Mesendoderm (in vitro differentiated cells): ENCODE measurements around the gene DNAH8.
"Not testable (repeated sequence)": the region's sequence is repeated elsewhere in the genome, so short reads cannot be mapped to it uniquely, and the experiment has no call there.

ENCODE experiments used
- DNase-seq: peaks from one replicate; pipeline ENCODE4 v3.0.0; 2013
- H2AK5ac ChIP-seq: 2 replicates; pipeline ENCODE4 v1.6.1; 2013; ENCODE audit warnings: low read length, inconsistent platforms
- H2BK120ac ChIP-seq: 2 replicates; pipeline ENCODE4 v1.6.1; 2013; ENCODE audit warnings: low read depth, mild to moderate bottlenecking, low read length, moderate library complexity, mixed read lengths
- H2BK15ac ChIP-seq: replicated peaks from 2 replicates; pipeline ENCODE4 v1.6.1; 2013; ENCODE audit warnings: low read depth, mild to moderate bottlenecking, moderate library complexity
- H2BK5ac ChIP-seq: 2 replicates; pipeline ENCODE4 v1.6.1; 2013; ENCODE audit warnings: low read length, inconsistent platforms
- H3K18ac ChIP-seq: 2 replicates; pipeline ENCODE4 v1.6.1; 2013; ENCODE audit warnings: mild to moderate bottlenecking, low read length, mixed read lengths
- H3K23ac ChIP-seq: one replicate; pipeline ENCODE4 v1.6.1; 2013; ENCODE audit warnings: low read length
- H3K27ac ChIP-seq: 2 replicates; pipeline ENCODE4 v1.5.1; 2013; ENCODE audit warnings: low read depth, mild to moderate bottlenecking, inconsistent platforms, low read length, moderate library complexity
- H3K27me3 ChIP-seq: 2 replicates; pipeline ENCODE4 v1.6.1; 2013; ENCODE audit warnings: low read length, control low read depth, mild to moderate bottlenecking, inconsistent platforms; ENCODE audit not compliant: insufficient read depth, poor library complexity
- H3K36me3 ChIP-seq: 2 replicates; pipeline ENCODE4 v1.6.1; 2013; ENCODE audit warnings: low read length, inconsistent platforms; ENCODE audit not compliant: control insufficient read depth, insufficient read depth
- H3K4ac ChIP-seq: one replicate; pipeline ENCODE4 v1.6.1; 2013; ENCODE audit warnings: low read depth, mild to moderate bottlenecking, low read length, moderate library complexity
- H3K4me1 ChIP-seq: 2 replicates; pipeline ENCODE4 v1.6.1; 2013; ENCODE audit warnings: low read depth, low read length, inconsistent platforms; ENCODE audit not compliant: control insufficient read depth
- H3K4me2 ChIP-seq: 2 replicates; pipeline ENCODE4 v1.6.1; 2013; ENCODE audit warnings: low read length
- H3K4me3 ChIP-seq: 2 replicates; pipeline ENCODE4 v1.5.1; 2013; ENCODE audit warnings: mild to moderate bottlenecking, low read length
- H3K56ac ChIP-seq: one replicate; pipeline ENCODE4 v1.6.1; 2013; ENCODE audit warnings: low read length
- H3K79me1 ChIP-seq: 2 replicates; pipeline ENCODE4 v1.6.1; 2013; ENCODE audit warnings: low read length, inconsistent platforms
- H3K79me2 ChIP-seq: 2 replicates; pipeline ENCODE4 v1.6.1; 2013; ENCODE audit warnings: mild to moderate bottlenecking, low read length; ENCODE audit not compliant: control insufficient read depth, insufficient read depth
- H3K9ac ChIP-seq: 2 replicates; pipeline ENCODE4 v1.6.1; 2013; ENCODE audit warnings: low read length, inconsistent platforms
- H4K5ac ChIP-seq: one replicate; pipeline ENCODE4 v1.6.1; 2013; ENCODE audit warnings: low read length
- H4K8ac ChIP-seq: one replicate; pipeline ENCODE4 v1.6.1; 2013; ENCODE audit warnings: low read depth, mild to moderate bottlenecking, control low read depth, low read length, moderate library complexity
- WGBS: extraction: QIAGEN DNeasy Blood & Tissue Kit; methylation state at CpG from one replicate; pipeline ENCODE4 v1.1.7; 2013; ENCODE audit warnings: low lambda C conversion rate, missing lambda C conversion rate; ENCODE audit not compliant: insufficient coverage; ENCODE audit errors: extremely low coverage; 5-methylcytosine and 5-hydroxymethylcytosine counted together

The DNAH8 gene

DNA sequence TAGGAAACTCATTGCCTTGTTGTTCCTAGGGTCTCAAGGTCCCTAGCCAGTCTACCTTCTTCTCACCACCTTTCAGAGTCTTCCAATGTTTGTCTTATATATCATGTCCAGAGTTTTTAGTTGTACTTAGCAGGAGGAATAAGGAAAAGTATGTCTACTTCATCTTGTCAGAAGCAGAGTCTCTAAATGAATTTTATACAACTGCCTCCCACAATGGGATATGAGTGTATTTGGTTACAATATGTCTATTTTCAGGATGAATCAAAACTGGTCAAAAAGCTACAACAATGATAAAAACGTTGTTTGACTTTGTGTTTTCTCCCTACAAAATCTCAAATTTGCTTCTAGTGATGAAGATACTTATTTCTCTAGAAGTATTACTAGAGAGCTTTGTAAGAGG lies 19.2 kb upstream of the DNAH8 start:
- Histone ChIP-seq H3K27ac (no peak overlapping the region), H3K56ac (no peak overlapping the region), H4K5ac (no peak overlapping the region), H2AK5ac (no peak overlapping the region), H2BK120ac (no peak overlapping the region), H3K18ac (no peak overlapping the region), H3K4me2 (no peak overlapping the region), H3K4me3 (no peak overlapping the region), H3K79me1 (peaks cover 16% of the 10 kb centered on the region), H3K27me3 (no peaks in the 10 kb centered on the region), H2BK15ac (no peak overlapping the region), H4K8ac (no peak overlapping the region), H3K36me3 (peaks cover 2% of the 10 kb centered on the region), H3K79me2 (peaks cover 34% of the 10 kb centered on the region), H3K4ac (no peak overlapping the region), H3K23ac (no peak overlapping the region), H3K4me1 (no peaks in the 10 kb centered on the region), H3K9ac (no peak overlapping the region), H2BK5ac (no peak overlapping the region)
- WGBS, result no CpG with 5 or more reads among the region's 1 CpG
- no peak for DNase-seq

DNA sequence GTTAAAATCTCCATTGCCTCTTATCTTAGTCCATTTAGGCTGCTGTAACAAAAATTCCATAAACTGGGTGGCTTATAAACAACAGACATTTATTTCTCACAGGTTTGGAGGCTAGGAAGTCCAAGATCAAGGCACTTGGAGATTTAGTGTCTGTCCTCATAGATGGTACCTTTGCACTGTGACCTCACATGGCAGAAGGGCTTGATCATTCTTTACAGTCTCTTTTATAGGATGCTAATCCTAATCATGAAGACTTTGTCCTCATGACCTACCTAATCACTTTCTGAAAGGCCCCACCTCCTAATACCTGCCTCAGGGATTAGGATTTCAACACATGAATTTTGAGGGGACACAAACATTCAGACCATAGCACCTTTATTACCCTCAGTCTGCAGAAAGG lies 18.8 kb upstream of the DNAH8 start:
- Histone ChIP-seq H2BK15ac (no peak overlapping the region), H3K4me3 (no peak overlapping the region), H4K8ac (no peak overlapping the region), H3K4me2 (no peak overlapping the region), H3K27me3 (no peaks in the 10 kb centered on the region), H3K4ac (no peak overlapping the region), H4K5ac (no peak overlapping the region), H2BK120ac (no peak overlapping the region), H3K79me2 (peaks cover 35% of the 10 kb centered on the region), H3K56ac (no peak overlapping the region), H3K9ac (no peak overlapping the region), H3K23ac (no peak overlapping the region), H2BK5ac (no peak overlapping the region), H3K18ac (no peak overlapping the region), H3K27ac (no peak overlapping the region), H3K4me1 (no peaks in the 10 kb centered on the region), H2AK5ac (no peak overlapping the region), H3K36me3 (peaks cover 2% of the 10 kb centered on the region), H3K79me1 (peaks cover 16% of the 10 kb centered on the region)
- DNase-seq, result no peak

DNA sequence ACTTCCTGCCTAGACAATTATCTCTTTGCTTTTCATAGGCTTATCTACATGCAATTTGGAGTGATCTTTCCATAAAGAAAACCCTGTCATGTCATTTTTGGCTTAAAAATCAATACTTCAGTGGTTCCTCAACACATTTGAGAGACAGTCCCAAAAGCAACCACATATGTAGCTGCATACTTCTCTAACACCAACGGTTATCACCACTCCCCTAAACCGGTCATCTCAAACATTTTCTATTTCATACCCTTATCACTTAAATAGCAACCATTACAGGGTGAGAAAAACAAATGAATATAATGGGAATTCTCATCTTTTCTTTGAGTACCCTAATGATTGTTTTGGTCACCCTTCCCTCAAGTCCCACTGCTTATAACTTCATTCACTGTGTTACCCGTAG lies 17.3 kb upstream of the DNAH8 start:
- Histone ChIP-seq H3K18ac (no peak overlapping the region), H4K8ac (no peak overlapping the region), H3K23ac (no peak overlapping the region), H3K4ac (no peak overlapping the region), H3K4me1 (no peaks in the 10 kb centered on the region), H2BK5ac (no peak overlapping the region), H3K4me3 (no peak overlapping the region), H3K56ac (no peak overlapping the region), H2AK5ac (no peak overlapping the region), H3K9ac (no peak overlapping the region), H3K27me3 (no peaks in the 10 kb centered on the region), H3K36me3 (peaks cover 2% of the 10 kb centered on the region), H2BK120ac (no peak overlapping the region), H3K79me2 (peaks cover 42% of the 10 kb centered on the region), H2BK15ac (no peak overlapping the region), H4K5ac (no peak overlapping the region), H3K79me1 (peaks cover 20% of the 10 kb centered on the region), H3K27ac (no peak overlapping the region), H3K4me2 (no peak overlapping the region)
- WGBS, result 100% methylated on average over 2 of the region's 3 CpGs
- no peak for DNase-seq

DNA sequence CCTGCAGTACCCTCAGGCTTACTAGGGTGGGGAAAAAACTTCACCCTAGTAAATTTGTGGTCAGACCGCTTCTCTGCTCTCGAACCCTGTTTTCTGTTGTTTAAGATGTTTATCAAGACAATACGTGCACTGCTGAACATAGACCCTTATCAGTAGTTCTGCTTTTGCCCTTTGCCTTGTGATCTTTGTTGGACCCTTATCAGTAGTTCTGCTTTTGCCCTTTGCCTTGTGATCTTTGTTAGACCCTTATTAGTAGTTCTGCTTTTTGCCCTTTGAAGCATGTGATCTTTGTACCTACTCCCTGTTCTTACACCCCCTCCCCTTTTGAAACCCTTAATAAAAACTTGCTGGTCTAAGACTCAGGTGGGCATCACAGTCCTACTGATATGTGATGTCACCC lies 15.4 kb upstream of the DNAH8 start:
- not testable (repeated sequence) for H3K4ac ChIP-seq, H2BK5ac ChIP-seq, H3K27ac ChIP-seq, H3K23ac ChIP-seq, H4K8ac ChIP-seq, H2AK5ac ChIP-seq, H3K9ac ChIP-seq, DNase-seq, H3K36me3 ChIP-seq, H3K27me3 ChIP-seq, H3K4me1 ChIP-seq, H2BK15ac ChIP-seq, H3K4me3 ChIP-seq, H3K18ac ChIP-seq, H2BK120ac ChIP-seq, H3K56ac ChIP-seq, H3K4me2 ChIP-seq, H4K5ac ChIP-seq
- Histone ChIP-seq H3K79me2 (peaks cover 42% of the 10 kb centered on the region), H3K79me1 (peaks cover 20% of the 10 kb centered on the region)
- no CpG with 5 or more reads among the region's 3 CpGs for WGBS

DNA sequence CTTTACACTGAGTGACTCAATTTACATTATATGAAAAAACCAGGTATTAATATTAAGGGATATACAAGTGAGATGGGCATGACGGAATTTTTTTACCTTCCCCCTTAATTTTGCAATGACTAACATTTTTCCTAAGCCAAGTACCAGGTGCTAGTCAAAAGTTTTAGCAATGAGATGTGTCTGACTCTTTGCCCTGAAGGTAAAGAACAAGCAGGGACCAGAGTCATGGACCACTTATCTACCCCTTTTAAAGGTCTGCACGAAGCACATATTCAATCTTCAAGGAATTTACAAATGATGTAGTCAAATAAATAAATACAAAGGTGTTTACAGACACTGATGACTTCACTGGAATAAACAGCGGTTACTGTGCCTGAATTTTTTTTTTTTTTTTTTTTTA lies 13.6 kb upstream of the DNAH8 start:
- no peak overlapping the region for H2BK120ac ChIP-seq
- H3K4me2 ChIP-seq, result no peak overlapping the region
- H3K27ac ChIP-seq, result no peak overlapping the region
- no peak overlapping the region for H3K56ac ChIP-seq
- WGBS, result no CpG with 5 or more reads among the region's 3 CpGs
- no peak overlapping the region for H4K5ac ChIP-seq
- H3K9ac ChIP-seq, result no peak overlapping the region
- H3K18ac ChIP-seq, result no peak overlapping the region
- H3K23ac ChIP-seq, result no peak overlapping the region
- H3K4me1 ChIP-seq, result no peaks in the 10 kb centered on the region
- DNase-seq, result no peak
- no peak overlapping the region for H3K4me3 ChIP-seq
- H3K36me3 ChIP-seq, result peaks cover 2% of the 10 kb centered on the region
- no peak overlapping the region for H3K4ac ChIP-seq
- H2AK5ac ChIP-seq, result no peak overlapping the region
- no peak overlapping the region for H4K8ac ChIP-seq
- H2BK5ac ChIP-seq, result no peak overlapping the region
- peaks cover 15% of the 10 kb centered on the region for H3K79me1 ChIP-seq
- H3K79me2 ChIP-seq, result peaks cover 34% of the 10 kb centered on the region
- no peaks in the 10 kb centered on the region for H3K27me3 ChIP-seq
- no peak overlapping the region for H2BK15ac ChIP-seq

DNA sequence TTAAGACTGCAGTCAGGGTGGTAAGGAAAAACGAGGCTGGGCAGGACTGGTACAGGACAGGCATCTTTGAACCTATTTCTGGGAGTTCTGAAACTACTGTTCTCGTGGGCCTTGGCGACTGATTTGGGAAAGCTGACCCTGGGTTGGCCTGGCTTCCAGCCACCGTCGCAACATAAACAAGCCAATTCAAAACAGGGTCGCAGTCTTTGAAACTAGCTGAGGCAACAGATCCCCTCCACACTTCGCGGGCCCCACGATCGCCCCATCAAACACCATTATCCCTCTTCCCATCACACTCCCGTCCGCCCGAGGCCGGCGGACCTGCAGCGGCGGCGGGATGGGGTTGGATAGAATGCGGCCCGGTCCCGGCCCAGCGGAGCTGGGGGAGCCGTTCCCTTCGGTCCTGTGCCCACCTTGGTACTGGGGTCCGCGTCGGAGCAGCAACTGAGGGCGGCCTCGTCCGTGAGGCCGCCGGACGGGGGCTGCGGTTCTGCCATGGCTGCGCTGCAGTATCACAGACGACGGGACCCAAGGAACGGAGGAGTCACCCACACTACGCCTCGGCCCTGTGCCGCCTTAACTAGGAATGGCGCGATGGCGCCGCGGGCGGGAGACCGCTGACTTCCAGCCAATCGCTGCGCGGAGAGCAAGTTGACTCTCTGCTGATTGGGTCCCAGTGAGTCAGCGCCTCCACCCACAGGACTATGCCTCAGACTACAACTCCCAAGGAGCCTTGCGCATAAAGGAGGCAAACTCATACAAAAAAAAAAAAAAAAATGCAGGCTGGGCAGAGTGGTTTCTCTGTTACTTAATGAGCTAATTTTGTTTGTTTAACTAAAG lies 12.3 kb upstream of the DNAH8 start, which contains the start of gene GLO1:
GLO1 (minus strand) TSS at position 588 of the 840 bp plus-strand sequence; CDS start at position 497, 91 bp downstream.
- peak within 1 kb of the TSS; percentile 45 for H2BK5ac ChIP-seq
- no peaks in the 10 kb centered on the region for H3K4me1 ChIP-seq
- H4K5ac ChIP-seq, result no peak within 1 kb of the TSS
- H3K27ac ChIP-seq, result peak within 1 kb of the TSS; percentile 27
- no peak within 1 kb of the TSS for H2BK15ac ChIP-seq
- H4K8ac ChIP-seq, result no peak within 1 kb of the TSS
- H2AK5ac ChIP-seq, result peak within 1 kb of the TSS; percentile 11
- H3K4me2 ChIP-seq, result peak within 1 kb of the TSS; percentile 91
- H3K36me3 ChIP-seq, result peaks cover 2% of the 10 kb centered on the region
- no peak within 1 kb of the TSS for H2BK120ac ChIP-seq
- peak within 1 kb of the TSS; percentile 93 for H3K18ac ChIP-seq
- peak within 1 kb of the TSS; percentile 97 for H3K9ac ChIP-seq
- H3K56ac ChIP-seq, result peak within 1 kb of the TSS; percentile 91
- H3K4ac ChIP-seq, result peak within 1 kb of the TSS; percentile 73
- peak; percentile 99 for DNase-seq
- whole genome bisulfite sequencing, result no CpG with 5 or more reads among the region's 53 CpGs
- H3K79me2 ChIP-seq, result peaks cover 28% of the 10 kb centered on the region
- H3K27me3 ChIP-seq, result no peaks in the 10 kb centered on the region
- peaks cover 12% of the 10 kb centered on the region for H3K79me1 ChIP-seq
- peak within 1 kb of the TSS; percentile 97 for H3K23ac ChIP-seq
- H3K4me3 ChIP-seq, result peak within 1 kb of the TSS; percentile 96
